LNCAP (cell line): ENCODE measurements around the gene PTPN5.

Source experiments
- TF ChIP-seq, protein P1 (sequence below): fragments of 450-650 bp; IDR thresholded peaks from 2 replicates; pipeline ENCODE4 v1.5.1; 2017; ENCODE audit warnings: mild to moderate bottlenecking

The PTPN5 gene

GRCh38 chr11:18715476-18715875 is 76.1 kb downstream of the PTPN5 start:
- TF ChIP-seq, protein P1, sequence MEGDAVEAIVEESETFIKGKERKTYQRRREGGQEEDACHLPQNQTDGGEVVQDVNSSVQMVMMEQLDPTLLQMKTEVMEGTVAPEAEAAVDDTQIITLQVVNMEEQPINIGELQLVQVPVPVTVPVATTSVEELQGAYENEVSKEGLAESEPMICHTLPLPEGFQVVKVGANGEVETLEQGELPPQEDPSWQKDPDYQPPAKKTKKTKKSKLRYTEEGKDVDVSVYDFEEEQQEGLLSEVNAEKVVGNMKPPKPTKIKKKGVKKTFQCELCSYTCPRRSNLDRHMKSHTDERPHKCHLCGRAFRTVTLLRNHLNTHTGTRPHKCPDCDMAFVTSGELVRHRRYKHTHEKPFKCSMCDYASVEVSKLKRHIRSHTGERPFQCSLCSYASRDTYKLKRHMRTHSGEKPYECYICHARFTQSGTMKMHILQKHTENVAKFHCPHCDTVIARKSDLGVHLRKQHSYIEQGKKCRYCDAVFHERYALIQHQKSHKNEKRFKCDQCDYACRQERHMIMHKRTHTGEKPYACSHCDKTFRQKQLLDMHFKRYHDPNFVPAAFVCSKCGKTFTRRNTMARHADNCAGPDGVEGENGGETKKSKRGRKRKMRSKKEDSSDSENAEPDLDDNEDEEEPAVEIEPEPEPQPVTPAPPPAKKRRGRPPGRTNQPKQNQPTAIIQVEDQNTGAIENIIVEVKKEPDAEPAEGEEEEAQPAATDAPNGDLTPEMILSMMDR, result no peak

DNA sequence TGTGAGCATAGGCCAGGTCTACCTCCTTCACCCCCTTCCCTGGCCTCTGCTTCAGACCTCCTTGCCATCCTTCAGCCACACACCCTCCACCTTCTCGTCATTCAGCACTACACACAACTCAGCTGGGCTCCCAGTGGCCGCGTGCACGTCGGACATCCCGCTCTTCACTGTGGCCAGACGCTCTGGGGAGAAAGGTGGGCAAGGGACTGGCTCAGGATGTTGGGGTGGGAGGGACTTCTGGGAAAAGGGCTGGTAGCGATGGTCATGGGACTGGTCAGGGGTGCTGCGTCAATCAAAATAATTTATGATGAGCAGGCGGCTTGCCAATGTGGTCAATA is 77.2 kb downstream of the PTPN5 start:
- TF ChIP-seq, protein P1, result no peak

DNA sequence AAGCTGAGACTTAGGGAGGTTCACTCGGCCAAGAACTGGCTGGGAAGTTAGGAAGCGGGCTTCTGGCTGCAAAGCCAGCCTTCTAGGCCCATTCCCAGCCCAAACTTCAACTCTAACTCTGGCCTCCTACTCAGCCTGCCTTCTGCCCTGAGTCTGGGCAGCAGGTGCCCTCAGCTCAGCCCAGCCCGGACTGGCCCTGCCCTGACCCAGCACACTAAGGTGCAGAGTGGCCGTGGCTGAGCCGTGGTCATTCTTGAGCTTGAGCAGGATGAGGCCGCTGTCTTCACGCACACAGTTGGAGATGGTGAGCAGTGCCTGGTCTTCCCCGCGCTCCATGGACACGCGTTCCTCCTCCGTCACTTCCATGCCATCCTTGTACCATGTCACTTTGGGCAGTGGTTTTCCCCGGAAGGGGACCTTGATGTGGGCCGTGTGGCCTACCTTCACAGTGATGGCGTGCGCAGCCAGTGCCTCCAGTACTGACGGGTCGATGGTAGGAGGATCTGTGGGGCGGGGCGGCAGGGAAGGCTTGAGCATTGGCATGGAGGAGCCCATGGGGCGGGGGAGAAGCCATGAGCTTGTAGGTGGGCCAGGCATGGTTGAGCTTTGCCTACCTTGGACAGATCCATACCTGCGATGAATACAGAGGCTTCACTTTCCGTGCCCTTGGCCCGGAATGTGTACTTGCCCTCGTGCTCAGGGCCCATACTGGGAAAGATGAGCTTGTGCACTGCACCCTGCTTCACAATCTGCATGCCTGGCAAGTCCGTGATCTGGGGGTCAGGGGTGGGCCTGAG is 77.8 kb downstream of the PTPN5 start:
- TF ChIP-seq, protein P1, result no peak

- TF ChIP-seq, protein P1, result no peak
Observed at GRCh38 chr11:18710545-18710944, 81.1 kb downstream of the PTPN5 start.

GRCh38 chr11:18709414-18709813 is 82.2 kb downstream of the PTPN5 start:
- TF ChIP-seq, protein P1, result no peak

DNA sequence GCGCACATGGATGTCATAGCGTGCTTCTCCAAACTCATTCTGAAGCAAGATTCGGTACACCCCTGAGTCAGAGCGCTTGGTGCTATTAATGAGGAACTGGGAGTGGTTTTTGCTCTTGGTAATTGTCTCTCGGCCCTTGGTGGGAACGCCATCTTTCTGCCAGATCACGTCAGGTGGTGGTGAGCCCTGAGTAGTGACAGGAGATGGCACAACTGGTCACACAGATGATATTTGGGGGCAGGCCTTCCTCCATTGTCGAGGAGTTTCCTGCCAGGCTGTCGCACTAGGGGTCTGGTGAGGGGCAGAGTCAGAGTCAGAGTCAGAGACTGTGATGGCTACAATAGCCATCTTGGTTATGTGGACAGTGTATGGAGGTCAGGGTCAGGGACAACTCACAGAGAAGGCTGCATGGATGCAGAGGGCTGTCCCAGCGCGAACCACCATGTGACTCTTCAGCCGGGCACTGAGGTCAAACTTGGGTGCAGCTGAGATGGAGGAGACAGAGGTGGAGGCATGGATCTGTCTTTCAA is 83.7 kb downstream of the PTPN5 start:
- TF ChIP-seq, protein P1, result no peak

- TF ChIP-seq, protein P1, result no peak
Observed at GRCh38 chr11:18706330-18707243, 85.0 kb downstream of the PTPN5 start.
